ENCODE results near the gene OSCP1.

GRCh38 chr1:36417931-36418330, 32.3 kb downstream of the OSCP1 start:
- TF ChIP-seq CTCF (IDR thresholded peaks at IDR 0.05; ENCODE audit: insufficient read depth, low read length) (no peak), POLR2AphosphoS5 (IDR thresholded peaks at IDR 0.05; ENCODE audit: low read depth) (no peak), REST (IDR thresholded peaks at IDR 0.05; ENCODE audit: insufficient replicate concordance, low read depth) (no peak)
